HEK293 (cell line): Measurements from ENCODE around the gene TBX15.

Experiments used
- CTCF ChIA-PET: fragments of 350-600 bp; formaldehyde crosslinking; extraction: SDS; loops from one replicate; lab custom pipeline; 2021; ENCODE audit warnings: antibody characterized with exemption; lab: Yijun Ruan, JAX
- POLR2A ChIA-PET: fragments of 300-600 bp; formaldehyde crosslinking; extraction: SDS; loops from one replicate; lab custom pipeline; 2020; ENCODE audit warnings: antibody characterized with exemption, inconsistent platforms; lab: Yijun Ruan, JAX
- H3K27ac ChIP-seq: fragments of 200-500 bp; sonication (Bioruptor generic); 2 replicates; pipeline ENCODE4 v1.5.1; 2014; ENCODE audit warnings: low read depth, low read length, control low read depth, inconsistent platforms; ENCODE audit errors: extremely low read depth
- H3K36me3 ChIP-seq, 2 experiments: fragments of 200-500 bp in 1 of 2; sonication (Bioruptor generic) in 1 of 2; 1 replicate in 1 of 2; 2 replicates in 1 of 2; pipeline ENCODE4 v1.5.1; 2014 to 2017; ENCODE audit warnings: inconsistent platforms in 2 of 2, low read length in 2 of 2; ENCODE audit not compliant: control insufficient read depth in 2 of 2, insufficient read depth in 1 of 2
- H3K4me1 ChIP-seq: fragments of 200-500 bp; sonication (Bioruptor generic); 2 replicates; pipeline ENCODE4 v1.5.1; 2014; ENCODE audit warnings: mild to moderate bottlenecking, low read length, inconsistent platforms; ENCODE audit not compliant: control insufficient read depth, insufficient read depth
- H3K4me3 ChIP-seq: 2 replicates; pipeline ENCODE4 v1.5.1; 2011; ENCODE audit warnings: low read depth, mild to moderate bottlenecking, control low read depth, low read length, moderate library complexity
- H3K9me3 ChIP-seq: fragments of 200-500 bp; sonication (Bioruptor generic); 2 replicates; pipeline ENCODE4 v1.5.1; 2014; ENCODE audit warnings: low read depth, low read length, inconsistent platforms; ENCODE audit not compliant: control insufficient read depth, insufficient read depth
- EGR2 ChIP-seq: fragments of 450-650 bp; formaldehyde crosslinking; IDR thresholded peaks from 2 replicates; pipeline ENCODE4 v1.5.1; 2016; ENCODE audit warnings: low read depth, missing biosample characterization, missing genetic modification characterization
- MYNN ChIP-seq: fragments of 450-650 bp; formaldehyde crosslinking; IDR thresholded peaks from 2 replicates; pipeline ENCODE4 v1.5.1; 2016; ENCODE audit warnings: missing biosample characterization, missing genetic modification characterization, borderline replicate concordance
- SALL2 ChIP-seq: fragments of 450-650 bp; formaldehyde crosslinking; IDR thresholded peaks from 2 replicates; pipeline ENCODE4 v1.5.0; 2017; ENCODE audit warnings: missing biosample characterization, mild to moderate bottlenecking, missing genetic modification characterization, borderline replicate concordance
- ZNF112 ChIP-seq: fragments of 450-650 bp; formaldehyde crosslinking; IDR thresholded peaks from 2 replicates; pipeline ENCODE4 v1.5.0; 2017; ENCODE audit warnings: missing biosample characterization, missing genetic modification characterization
- ZNF114 ChIP-seq: fragments of 450-650 bp; formaldehyde crosslinking; IDR thresholded peaks from 2 replicates; pipeline ENCODE4 v1.5.0; 2017; ENCODE audit warnings: missing biosample characterization, missing genetic modification characterization
- ZNF169 ChIP-seq: fragments of 450-650 bp; formaldehyde crosslinking; IDR thresholded peaks from 2 replicates; pipeline ENCODE4 v1.5.1; 2016; ENCODE audit warnings: missing biosample characterization, missing genetic modification characterization
- ZNF366 ChIP-seq: fragments of 450-650 bp; formaldehyde crosslinking; conservative IDR thresholded peaks from 2 replicates; pipeline ENCODE4 v1.5.1; 2016; ENCODE audit warnings: missing biosample characterization, missing genetic modification characterization
- ZNF530 ChIP-seq: fragments of 450-650 bp; formaldehyde crosslinking; IDR thresholded peaks from 2 replicates; pipeline ENCODE4 v1.5.1; 2016; ENCODE audit warnings: low read depth, missing biosample characterization, missing genetic modification characterization
- ZNF555 ChIP-seq: fragments of 450-650 bp; formaldehyde crosslinking; conservative IDR thresholded peaks from 2 replicates; pipeline ENCODE4 v1.5.1; 2017; ENCODE audit warnings: missing biosample characterization, mild to moderate bottlenecking, missing genetic modification characterization, inconsistent platforms
- ZNF596 ChIP-seq: fragments of 450-650 bp; IDR thresholded peaks from 2 replicates; pipeline ENCODE4 v1.5.0; 2018; ENCODE audit warnings: missing biosample characterization, mild to moderate bottlenecking, missing genetic modification characterization, moderate library complexity
- ZNF654 ChIP-seq: fragments of 450-650 bp; formaldehyde crosslinking; IDR thresholded peaks from 2 replicates; pipeline ENCODE4 v1.5.1; 2016; ENCODE audit warnings: low read depth, missing biosample characterization, missing genetic modification characterization
- ZNF658 ChIP-seq: fragments of 450-650 bp; formaldehyde crosslinking; IDR thresholded peaks from 2 replicates; pipeline ENCODE4; 2016; ENCODE audit warnings: missing biosample characterization, missing genetic modification characterization
- ZNF777 ChIP-seq: fragments of 450-650 bp; formaldehyde crosslinking; IDR thresholded peaks from 2 replicates; pipeline ENCODE4 v1.5.1; 2017; ENCODE audit warnings: missing biosample characterization, missing genetic modification characterization, borderline replicate concordance
- TF ChIP-seq, protein P1 (sequence below): fragments of 450-650 bp; formaldehyde crosslinking; IDR thresholded peaks from 2 replicates; pipeline ENCODE4 v1.5.1; 2016; ENCODE audit warnings: missing biosample characterization, missing genetic modification characterization
- TF ChIP-seq, protein P2 (sequence below): fragments of 450-650 bp; formaldehyde crosslinking; IDR thresholded peaks from 2 replicates; pipeline ENCODE4 v1.5.1; 2017; ENCODE audit warnings: missing biosample characterization, missing genetic modification characterization
- TF ChIP-seq, protein P3 (sequence below): fragments of 450-650 bp; formaldehyde crosslinking; IDR thresholded peaks from 2 replicates; pipeline ENCODE4 v1.5.1; 2016; ENCODE audit warnings: missing biosample characterization, missing genetic modification characterization
- TF ChIP-seq, protein P4 (sequence below): fragments of 450-650 bp; formaldehyde crosslinking; IDR thresholded peaks from 2 replicates; pipeline ENCODE4; 2016; ENCODE audit warnings: missing biosample characterization, missing genetic modification characterization
- TF ChIP-seq, protein P5 (sequence below): fragments of 450-650 bp; formaldehyde crosslinking; IDR thresholded peaks from 2 replicates; pipeline ENCODE4 v1.5.1; 2016; ENCODE audit warnings: missing biosample characterization, missing genetic modification characterization
- TF ChIP-seq, protein P6 (sequence below): fragments of 450-650 bp; formaldehyde crosslinking; IDR thresholded peaks from 2 replicates; pipeline ENCODE4 v1.5.1; 2017; ENCODE audit warnings: missing biosample characterization, missing genetic modification characterization
- TF ChIP-seq, protein P7 (sequence below): fragments of 450-650 bp; formaldehyde crosslinking; IDR thresholded peaks from 2 replicates; pipeline ENCODE4 v1.5.1; 2016; ENCODE audit warnings: missing biosample characterization, missing genetic modification characterization

The TBX15 gene

DNA sequence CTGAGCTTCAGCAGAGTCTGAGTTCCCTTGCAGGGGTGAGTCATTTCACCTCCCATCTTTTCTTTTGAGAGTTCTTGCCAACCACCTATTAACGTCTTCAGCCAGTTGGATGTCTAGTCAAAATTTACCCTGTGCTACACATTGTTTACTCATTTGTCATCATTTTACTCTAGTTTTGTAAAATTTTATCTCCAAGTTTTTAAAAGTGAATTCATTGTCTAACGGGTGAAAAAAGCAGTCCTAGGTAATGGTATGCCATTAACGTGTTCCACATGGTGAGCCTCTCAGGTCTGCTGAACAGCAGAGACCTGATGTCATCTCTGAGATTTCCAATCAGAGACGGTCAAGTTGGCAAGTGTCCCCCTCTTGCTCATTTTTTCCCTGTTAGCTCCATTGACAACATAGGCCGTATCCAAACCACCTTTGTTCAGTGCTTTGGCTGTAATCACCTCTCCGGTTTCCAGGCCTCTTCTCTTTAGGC is 85.4 kb downstream of the TBX15 start:
- no peaks in the 10 kb centered on the region for H3K4me1 ChIP-seq
- TF ChIP-seq, protein P1, sequence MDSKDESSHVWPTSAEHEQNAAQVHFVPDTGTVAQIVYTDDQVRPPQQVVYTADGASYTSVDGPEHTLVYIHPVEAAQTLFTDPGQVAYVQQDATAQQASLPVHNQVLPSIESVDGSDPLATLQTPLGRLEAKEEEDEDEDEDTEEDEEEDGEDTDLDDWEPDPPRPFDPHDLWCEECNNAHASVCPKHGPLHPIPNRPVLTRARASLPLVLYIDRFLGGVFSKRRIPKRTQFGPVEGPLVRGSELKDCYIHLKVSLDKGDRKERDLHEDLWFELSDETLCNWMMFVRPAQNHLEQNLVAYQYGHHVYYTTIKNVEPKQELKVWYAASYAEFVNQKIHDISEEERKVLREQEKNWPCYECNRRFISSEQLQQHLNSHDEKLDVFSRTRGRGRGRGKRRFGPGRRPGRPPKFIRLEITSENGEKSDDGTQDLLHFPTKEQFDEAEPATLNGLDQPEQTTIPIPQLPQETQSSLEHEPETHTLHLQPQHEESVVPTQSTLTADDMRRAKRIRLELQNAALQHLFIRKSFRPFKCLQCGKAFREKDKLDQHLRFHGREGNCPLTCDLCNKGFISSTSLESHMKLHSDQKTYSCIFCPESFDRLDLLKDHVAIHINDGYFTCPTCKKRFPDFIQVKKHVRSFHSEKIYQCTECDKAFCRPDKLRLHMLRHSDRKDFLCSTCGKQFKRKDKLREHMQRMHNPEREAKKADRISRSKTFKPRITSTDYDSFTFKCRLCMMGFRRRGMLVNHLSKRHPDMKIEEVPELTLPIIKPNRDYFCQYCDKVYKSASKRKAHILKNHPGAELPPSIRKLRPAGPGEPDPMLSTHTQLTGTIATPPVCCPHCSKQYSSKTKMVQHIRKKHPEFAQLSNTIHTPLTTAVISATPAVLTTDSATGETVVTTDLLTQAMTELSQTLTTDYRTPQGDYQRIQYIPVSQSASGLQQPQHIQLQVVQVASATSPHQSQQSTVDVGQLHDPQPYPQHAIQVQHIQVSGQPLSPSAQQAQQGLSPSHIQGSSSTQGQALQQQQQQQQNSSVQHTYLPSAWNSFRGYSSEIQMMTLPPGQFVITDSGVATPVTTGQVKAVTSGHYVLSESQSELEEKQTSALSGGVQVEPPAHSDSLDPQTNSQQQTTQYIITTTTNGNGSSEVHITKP (tag by site-specific recombination): no peak
- TF ChIP-seq, protein P2, sequence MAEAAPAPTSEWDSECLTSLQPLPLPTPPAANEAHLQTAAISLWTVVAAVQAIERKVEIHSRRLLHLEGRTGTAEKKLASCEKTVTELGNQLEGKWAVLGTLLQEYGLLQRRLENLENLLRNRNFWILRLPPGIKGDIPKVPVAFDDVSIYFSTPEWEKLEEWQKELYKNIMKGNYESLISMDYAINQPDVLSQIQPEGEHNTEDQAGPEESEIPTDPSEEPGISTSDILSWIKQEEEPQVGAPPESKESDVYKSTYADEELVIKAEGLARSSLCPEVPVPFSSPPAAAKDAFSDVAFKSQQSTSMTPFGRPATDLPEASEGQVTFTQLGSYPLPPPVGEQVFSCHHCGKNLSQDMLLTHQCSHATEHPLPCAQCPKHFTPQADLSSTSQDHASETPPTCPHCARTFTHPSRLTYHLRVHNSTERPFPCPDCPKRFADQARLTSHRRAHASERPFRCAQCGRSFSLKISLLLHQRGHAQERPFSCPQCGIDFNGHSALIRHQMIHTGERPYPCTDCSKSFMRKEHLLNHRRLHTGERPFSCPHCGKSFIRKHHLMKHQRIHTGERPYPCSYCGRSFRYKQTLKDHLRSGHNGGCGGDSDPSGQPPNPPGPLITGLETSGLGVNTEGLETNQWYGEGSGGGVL: no peak
- TF ChIP-seq ZNF112 (tag by site-specific recombination) (no peak), SALL2 (tag by site-specific recombination) (no peak), ZNF777 (tag by site-specific recombination) (no peak), ZNF366 (tag by site-specific recombination) (no peak), ZNF530 (no peak), ZNF596 (tag by site-specific recombination) (no peak), ZNF658 (tag by site-specific recombination) (no peak), ZNF169 (tag by site-specific recombination) (no peak), ZNF114 (tag by site-specific recombination) (no peak), MYNN (tag by site-specific recombination) (no peak), ZNF555 (no peak), ZNF654 (tag by site-specific recombination) (no peak), EGR2 (tag by site-specific recombination) (no peak)
- TF ChIP-seq, protein P3, sequence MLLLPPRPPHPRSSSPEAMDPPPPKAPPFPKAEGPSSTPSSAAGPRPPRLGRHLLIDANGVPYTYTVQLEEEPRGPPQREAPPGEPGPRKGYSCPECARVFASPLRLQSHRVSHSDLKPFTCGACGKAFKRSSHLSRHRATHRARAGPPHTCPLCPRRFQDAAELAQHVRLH (tag by site-specific recombination): no peak
- TF ChIP-seq, protein P4, sequence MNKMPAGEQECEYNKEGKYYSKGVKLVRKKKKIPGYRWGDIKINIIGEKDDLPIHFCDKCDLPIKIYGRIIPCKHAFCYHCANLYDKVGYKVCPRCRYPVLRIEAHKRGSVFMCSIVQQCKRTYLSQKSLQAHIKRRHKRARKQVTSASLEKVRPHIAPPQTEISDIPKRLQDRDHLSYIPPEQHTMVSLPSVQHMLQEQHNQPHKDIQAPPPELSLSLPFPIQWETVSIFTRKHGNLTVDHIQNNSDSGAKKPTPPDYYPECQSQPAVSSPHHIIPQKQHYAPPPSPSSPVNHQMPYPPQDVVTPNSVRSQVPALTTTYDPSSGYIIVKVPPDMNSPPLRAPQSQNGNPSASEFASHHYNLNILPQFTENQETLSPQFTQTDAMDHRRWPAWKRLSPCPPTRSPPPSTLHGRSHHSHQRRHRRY (tag by site-specific recombination): no peak
- TF ChIP-seq, protein P5, sequence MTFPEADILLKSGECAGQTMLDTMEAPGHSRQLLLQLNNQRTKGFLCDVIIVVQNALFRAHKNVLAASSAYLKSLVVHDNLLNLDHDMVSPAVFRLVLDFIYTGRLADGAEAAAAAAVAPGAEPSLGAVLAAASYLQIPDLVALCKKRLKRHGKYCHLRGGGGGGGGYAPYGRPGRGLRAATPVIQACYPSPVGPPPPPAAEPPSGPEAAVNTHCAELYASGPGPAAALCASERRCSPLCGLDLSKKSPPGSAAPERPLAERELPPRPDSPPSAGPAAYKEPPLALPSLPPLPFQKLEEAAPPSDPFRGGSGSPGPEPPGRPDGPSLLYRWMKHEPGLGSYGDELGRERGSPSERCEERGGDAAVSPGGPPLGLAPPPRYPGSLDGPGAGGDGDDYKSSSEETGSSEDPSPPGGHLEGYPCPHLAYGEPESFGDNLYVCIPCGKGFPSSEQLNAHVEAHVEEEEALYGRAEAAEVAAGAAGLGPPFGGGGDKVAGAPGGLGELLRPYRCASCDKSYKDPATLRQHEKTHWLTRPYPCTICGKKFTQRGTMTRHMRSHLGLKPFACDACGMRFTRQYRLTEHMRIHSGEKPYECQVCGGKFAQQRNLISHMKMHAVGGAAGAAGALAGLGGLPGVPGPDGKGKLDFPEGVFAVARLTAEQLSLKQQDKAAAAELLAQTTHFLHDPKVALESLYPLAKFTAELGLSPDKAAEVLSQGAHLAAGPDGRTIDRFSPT (tag by site-specific recombination): no peak
- TF ChIP-seq, protein P6, sequence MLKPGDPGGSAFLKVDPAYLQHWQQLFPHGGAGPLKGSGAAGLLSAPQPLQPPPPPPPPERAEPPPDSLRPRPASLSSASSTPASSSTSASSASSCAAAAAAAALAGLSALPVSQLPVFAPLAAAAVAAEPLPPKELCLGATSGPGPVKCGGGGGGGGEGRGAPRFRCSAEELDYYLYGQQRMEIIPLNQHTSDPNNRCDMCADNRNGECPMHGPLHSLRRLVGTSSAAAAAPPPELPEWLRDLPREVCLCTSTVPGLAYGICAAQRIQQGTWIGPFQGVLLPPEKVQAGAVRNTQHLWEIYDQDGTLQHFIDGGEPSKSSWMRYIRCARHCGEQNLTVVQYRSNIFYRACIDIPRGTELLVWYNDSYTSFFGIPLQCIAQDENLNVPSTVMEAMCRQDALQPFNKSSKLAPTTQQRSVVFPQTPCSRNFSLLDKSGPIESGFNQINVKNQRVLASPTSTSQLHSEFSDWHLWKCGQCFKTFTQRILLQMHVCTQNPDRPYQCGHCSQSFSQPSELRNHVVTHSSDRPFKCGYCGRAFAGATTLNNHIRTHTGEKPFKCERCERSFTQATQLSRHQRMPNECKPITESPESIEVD: no peak
- TF ChIP-seq, protein P7, sequence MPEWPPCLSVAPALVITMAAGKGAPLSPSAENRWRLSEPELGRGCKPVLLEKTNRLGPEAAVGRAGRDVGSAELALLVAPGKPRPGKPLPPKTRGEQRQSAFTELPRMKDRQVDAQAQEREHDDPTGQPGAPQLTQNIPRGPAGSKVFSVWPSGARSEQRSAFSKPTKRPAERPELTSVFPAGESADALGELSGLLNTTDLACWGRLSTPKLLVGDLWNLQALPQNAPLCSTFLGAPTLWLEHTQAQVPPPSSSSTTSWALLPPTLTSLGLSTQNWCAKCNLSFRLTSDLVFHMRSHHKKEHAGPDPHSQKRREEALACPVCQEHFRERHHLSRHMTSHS (tag by site-specific recombination): no peak
- no peaks in the 10 kb centered on the region for H3K9me3 ChIP-seq
- H3K36me3 ChIP-seq: no peaks in the 10 kb centered on the region
- POLR2A ChIA-PET: interaction anchor here (0.6 kb wide), 1 partner anchor 37 kb away, joined by 8 read pairs; no protein-coding TSS in a partner anchor
- no peak overlapping the region for H3K4me3 ChIP-seq
- no peak overlapping the region for H3K27ac ChIP-seq
- CTCF ChIA-PET: interaction anchor here (0.6 kb wide), 1 partner anchor 228 kb away, joined by 3 read pairs; no protein-coding TSS in a partner anchor
